ENCODE measurements around the gene KSR2.

Gene KSR2

DNA sequence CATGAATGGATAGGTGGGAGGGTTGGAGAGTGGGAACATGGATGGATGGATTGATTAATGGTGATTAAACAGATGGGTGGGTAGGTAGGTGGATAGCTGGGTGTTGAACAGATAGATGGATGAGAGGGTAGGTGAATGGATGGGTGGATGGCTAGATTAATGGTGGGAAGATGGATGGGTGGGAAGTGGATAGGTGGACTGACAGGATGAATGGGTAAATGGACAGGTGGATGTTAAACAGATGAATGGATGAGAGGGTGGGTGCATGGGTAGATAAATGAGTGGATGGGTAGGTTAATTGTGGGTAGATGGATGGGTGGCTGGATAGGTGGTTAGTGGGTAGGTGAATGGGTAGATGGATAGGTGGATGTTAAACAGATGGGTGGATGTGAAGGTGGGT is 460.3 kb downstream of the KSR2 start:
- no peak overlapping the region for H2AFZ ChIP-seq (ENCODE audit: low read depth, low read length)
- no peak overlapping the region for H2AK5ac ChIP-seq (ENCODE audit: low read length, severe bottlenecking)
- H3K9me3 ChIP-seq (ENCODE audit: control insufficient read depth, low read length) = peaks cover 3% of the 10 kb centered on the region
- H3K18ac ChIP-seq (ENCODE audit: low read depth in 1 of 2, low read length in 2 of 2) = no peak overlapping the region
- peaks cover 3 to 90% of the 10 kb centered on the region in 2 experiments for H3K27me3 ChIP-seq (ENCODE audit: control insufficient read depth in 1 of 2, insufficient read depth in 1 of 2, low read length in 2 of 2)
- H3K23ac ChIP-seq (ENCODE audit: low read length in 2 of 2) = no peak overlapping the region
- no peaks in the 10 kb centered on the region for H3K36me3 ChIP-seq (ENCODE audit: control insufficient read depth in 1 of 2, insufficient read depth in 2 of 2, low read depth in 1 of 2, low read length in 2 of 2)
- H3K4me2 ChIP-seq (ENCODE audit: low read length, poor library complexity, severe bottlenecking) = no peak overlapping the region
- H2BK5ac ChIP-seq (ENCODE audit: low read depth, low read length, poor library complexity, severe bottlenecking) = no peak overlapping the region
- H2BK120ac ChIP-seq (ENCODE audit: low read depth, low read length) = no peak overlapping the region
- no peak overlapping the region for H3K14ac ChIP-seq (ENCODE audit: low read length in 2 of 2)
- no peak overlapping the region for H2BK15ac ChIP-seq (ENCODE audit: low read depth, poor library complexity, severe bottlenecking)
- no peak for DNase-seq
- no peaks in the 10 kb centered on the region for H3K4me1 ChIP-seq (ENCODE audit: control insufficient read depth, insufficient read depth, low read depth, low read length)
- H3K4ac ChIP-seq (ENCODE audit: low read depth in 1 of 2, low read length in 2 of 2) = no peak overlapping the region
- H4K91ac ChIP-seq (ENCODE audit: low read length) = no peak overlapping the region
- no peak overlapping the region for H3K9ac ChIP-seq (ENCODE audit: low read length)
- no peak overlapping the region for H3K27ac ChIP-seq (ENCODE audit: low read length, poor library complexity, severe bottlenecking)
- no peak overlapping the region for H3K4me3 ChIP-seq (ENCODE audit: insufficient read depth in 1 of 2, low read depth in 1 of 2, low read length in 2 of 2)
- H3K79me1 ChIP-seq (replicated peaks; ENCODE audit: low read length, poor library complexity, severe bottlenecking) = no peaks in the 10 kb centered on the region
- no peak overlapping the region for H4K8ac ChIP-seq (ENCODE audit: low read length)
- no peak overlapping the region for H2BK12ac ChIP-seq (ENCODE audit: low read length in 2 of 2)

DNA sequence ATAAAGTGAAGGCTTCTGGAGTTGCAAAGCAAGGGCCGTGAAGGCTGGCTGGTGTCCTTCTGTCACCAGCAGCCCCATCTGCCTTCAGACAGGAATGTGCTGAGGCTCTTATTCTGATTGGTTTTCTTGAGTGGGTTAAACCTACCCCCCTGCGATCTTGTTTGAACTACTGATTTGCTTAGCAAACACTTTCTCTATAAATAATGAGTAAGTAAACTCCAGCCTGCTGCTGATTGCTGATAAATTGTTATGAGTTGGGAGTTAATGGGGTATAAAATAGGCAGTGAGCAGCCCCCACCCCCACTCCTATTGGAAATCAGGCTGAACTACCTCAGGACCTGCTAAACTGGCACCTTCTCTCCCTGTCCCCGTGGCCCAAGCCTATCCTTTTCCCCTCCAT is 461.2 kb downstream of the KSR2 start:
- no peak for DNase-seq
- no peak overlapping the region for H4K91ac ChIP-seq (ENCODE audit: low read length)
- no peaks in the 10 kb centered on the region for H3K4me1 ChIP-seq (ENCODE audit: control insufficient read depth, insufficient read depth, low read depth, low read length)
- no peaks in the 10 kb centered on the region for H3K36me3 ChIP-seq (ENCODE audit: control insufficient read depth in 1 of 2, insufficient read depth in 2 of 2, low read depth in 1 of 2, low read length in 2 of 2)
- peaks cover 0 to 92% of the 10 kb centered on the region in 2 experiments for H3K27me3 ChIP-seq (ENCODE audit: control insufficient read depth in 1 of 2, insufficient read depth in 1 of 2, low read length in 2 of 2)
- no peak overlapping the region for H2BK120ac ChIP-seq (ENCODE audit: low read depth, low read length)
- no peaks in the 10 kb centered on the region for H3K79me1 ChIP-seq (replicated peaks; ENCODE audit: low read length, poor library complexity, severe bottlenecking)
- no peak overlapping the region for H3K4ac ChIP-seq (ENCODE audit: low read depth in 1 of 2, low read length in 2 of 2)
- 66% methylated on average over 2 of the region's 3 CpGs for WGBS
- H3K4me3 ChIP-seq (ENCODE audit: insufficient read depth in 1 of 2, low read depth in 1 of 2, low read length in 2 of 2) = no peak overlapping the region
- no peak overlapping the region for H2BK12ac ChIP-seq (ENCODE audit: low read length in 2 of 2)
- H2AK5ac ChIP-seq (ENCODE audit: low read length, severe bottlenecking) = no peak overlapping the region
- no peak overlapping the region for H3K18ac ChIP-seq (ENCODE audit: low read depth in 1 of 2, low read length in 2 of 2)
- no peak overlapping the region for H2BK5ac ChIP-seq (ENCODE audit: low read depth, low read length, poor library complexity, severe bottlenecking)
- H4K8ac ChIP-seq (ENCODE audit: low read length) = no peak overlapping the region
- no peak overlapping the region for H3K4me2 ChIP-seq (ENCODE audit: low read length, poor library complexity, severe bottlenecking)
- H2BK15ac ChIP-seq (ENCODE audit: low read depth, poor library complexity, severe bottlenecking) = no peak overlapping the region
- H3K14ac ChIP-seq (ENCODE audit: low read length in 2 of 2) = no peak overlapping the region
- no peak overlapping the region for H3K9ac ChIP-seq (ENCODE audit: low read length)
- no peak overlapping the region for H2AFZ ChIP-seq (ENCODE audit: low read depth, low read length)
- no peak overlapping the region for H3K27ac ChIP-seq (ENCODE audit: low read length, poor library complexity, severe bottlenecking)
- H3K9me3 ChIP-seq (ENCODE audit: control insufficient read depth, low read length) = peaks cover 8% of the 10 kb centered on the region
- H3K23ac ChIP-seq (ENCODE audit: low read length in 2 of 2) = no peak overlapping the region

DNA sequence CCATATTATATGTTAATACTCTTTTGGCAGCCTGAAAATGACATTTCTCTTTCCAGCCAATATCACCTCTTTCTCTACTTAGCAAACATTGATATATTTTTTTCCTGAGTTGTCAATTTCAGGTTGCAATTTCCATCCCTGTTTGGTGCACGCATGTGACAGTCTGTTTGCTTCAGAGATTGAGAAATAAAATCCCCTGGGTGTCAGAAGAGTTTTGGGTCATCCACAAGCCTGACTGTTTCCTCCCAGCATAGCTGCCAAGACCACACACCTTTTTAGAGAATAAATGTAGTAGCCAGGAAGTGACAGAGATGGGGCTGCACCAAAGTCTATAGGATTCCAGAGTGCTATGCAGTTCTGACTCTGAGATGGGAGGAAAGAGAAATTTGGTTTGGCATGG is 462.5 kb downstream of the KSR2 start:
- Histone ChIP-seq H3K4ac (ENCODE audit: low read depth in 1 of 2, low read length in 2 of 2) (no peak overlapping the region), H2BK15ac (ENCODE audit: low read depth, poor library complexity, severe bottlenecking) (no peak overlapping the region), H3K36me3 (ENCODE audit: control insufficient read depth in 1 of 2, insufficient read depth in 2 of 2, low read depth in 1 of 2, low read length in 2 of 2) (no peaks in the 10 kb centered on the region), H3K27ac (ENCODE audit: low read length, poor library complexity, severe bottlenecking) (no peak overlapping the region), H4K8ac (ENCODE audit: low read length) (no peak overlapping the region), H2AK5ac (ENCODE audit: low read length, severe bottlenecking) (no peak overlapping the region), H3K27me3 (ENCODE audit: control insufficient read depth in 1 of 2, insufficient read depth in 1 of 2, low read length in 2 of 2) (peaks cover 0 to 88% of the 10 kb centered on the region in 2 experiments), H3K23ac (ENCODE audit: low read length in 2 of 2) (no peak overlapping the region), H2AFZ (ENCODE audit: low read depth, low read length) (no peak overlapping the region), H3K4me3 (ENCODE audit: insufficient read depth in 1 of 2, low read depth in 1 of 2, low read length in 2 of 2) (no peak overlapping the region), H3K9me3 (ENCODE audit: control insufficient read depth, low read length) (peaks cover 8% of the 10 kb centered on the region), H3K18ac (ENCODE audit: low read depth in 1 of 2, low read length in 2 of 2) (no peak overlapping the region), H2BK120ac (ENCODE audit: low read depth, low read length) (no peak overlapping the region), H3K79me1 (replicated peaks; ENCODE audit: low read length, poor library complexity, severe bottlenecking) (no peaks in the 10 kb centered on the region), H3K4me1 (ENCODE audit: control insufficient read depth, insufficient read depth, low read depth, low read length) (no peaks in the 10 kb centered on the region), H3K14ac (ENCODE audit: low read length in 2 of 2) (no peak overlapping the region), H2BK5ac (ENCODE audit: low read depth, low read length, poor library complexity, severe bottlenecking) (no peak overlapping the region), H3K4me2 (ENCODE audit: low read length, poor library complexity, severe bottlenecking) (no peak overlapping the region), H2BK12ac (ENCODE audit: low read length in 2 of 2) (no peak overlapping the region), H4K91ac (ENCODE audit: low read length) (no peak overlapping the region), H3K9ac (ENCODE audit: low read length) (no peak overlapping the region)
- no peak for DNase-seq
- 86% methylated on average over 1 of the region's 1 CpG for WGBS

DNA sequence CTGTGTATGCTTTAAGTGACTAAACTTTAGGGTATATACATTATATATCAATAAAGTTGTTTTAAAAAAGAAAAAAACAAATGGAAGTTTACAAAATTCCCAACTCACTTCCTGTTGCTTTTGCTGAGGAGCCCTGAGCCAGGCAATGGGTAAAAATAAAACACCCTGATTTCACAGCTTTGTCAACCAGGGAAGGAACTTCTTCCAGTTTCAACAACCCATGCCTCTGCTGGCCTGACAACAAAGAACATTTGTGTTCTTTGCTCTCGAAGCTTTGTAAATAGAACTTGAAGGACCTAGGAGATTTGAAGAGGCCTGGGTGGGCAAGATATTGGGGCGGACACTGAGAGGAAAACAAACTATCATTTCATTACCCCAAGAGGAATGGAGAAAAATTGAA is 466.2 kb downstream of the KSR2 start:
- H2BK120ac ChIP-seq (ENCODE audit: low read depth, low read length) = no peak overlapping the region
- H3K9me3 ChIP-seq (ENCODE audit: control insufficient read depth, low read length) = peaks cover 8% of the 10 kb centered on the region
- no peak for DNase-seq
- no peak overlapping the region for H4K91ac ChIP-seq (ENCODE audit: low read length)
- H2BK15ac ChIP-seq (ENCODE audit: low read depth, poor library complexity, severe bottlenecking) = no peak overlapping the region
- H2BK12ac ChIP-seq (ENCODE audit: low read length in 2 of 2) = no peak overlapping the region
- no peak overlapping the region for H3K4me3 ChIP-seq (ENCODE audit: insufficient read depth in 1 of 2, low read depth in 1 of 2, low read length in 2 of 2)
- H3K79me1 ChIP-seq (replicated peaks; ENCODE audit: low read length, poor library complexity, severe bottlenecking) = no peaks in the 10 kb centered on the region
- no peak overlapping the region for H3K9ac ChIP-seq (ENCODE audit: low read length)
- H2AK5ac ChIP-seq (ENCODE audit: low read length, severe bottlenecking) = no peak overlapping the region
- no peak overlapping the region for H3K14ac ChIP-seq (ENCODE audit: low read length in 2 of 2)
- no peak overlapping the region for H2BK5ac ChIP-seq (ENCODE audit: low read depth, low read length, poor library complexity, severe bottlenecking)
- no peak overlapping the region for H3K23ac ChIP-seq (ENCODE audit: low read length in 2 of 2)
- H3K27ac ChIP-seq (ENCODE audit: low read length, poor library complexity, severe bottlenecking) = no peak overlapping the region
- 20% methylated on average over 1 of the region's 2 CpGs for WGBS
- peaks cover 6 to 81% of the 10 kb centered on the region in 2 experiments for H3K27me3 ChIP-seq (ENCODE audit: control insufficient read depth in 1 of 2, insufficient read depth in 1 of 2, low read length in 2 of 2)
- no peak overlapping the region for H3K18ac ChIP-seq (ENCODE audit: low read depth in 1 of 2, low read length in 2 of 2)
- no peak overlapping the region for H3K4ac ChIP-seq (ENCODE audit: low read depth in 1 of 2, low read length in 2 of 2)
- H2AFZ ChIP-seq (ENCODE audit: low read depth, low read length) = no peak overlapping the region
- no peak overlapping the region for H3K4me2 ChIP-seq (ENCODE audit: low read length, poor library complexity, severe bottlenecking)
- H3K4me1 ChIP-seq (ENCODE audit: control insufficient read depth, insufficient read depth, low read depth, low read length) = no peaks in the 10 kb centered on the region
- H4K8ac ChIP-seq (ENCODE audit: low read length) = no peak overlapping the region
- H3K36me3 ChIP-seq (ENCODE audit: control insufficient read depth in 1 of 2, insufficient read depth in 2 of 2, low read depth in 1 of 2, low read length in 2 of 2) = no peaks in the 10 kb centered on the region

Data from mesenchymal stem cell (in vitro differentiated cells and primary cell).